ENCODE results near the gene MEGF6.

The MEGF6 gene

GRCh38 chr1:3642919-3643675 is 31.8 kb upstream of the MEGF6 start:
- no peak for DNase-seq

DNA sequence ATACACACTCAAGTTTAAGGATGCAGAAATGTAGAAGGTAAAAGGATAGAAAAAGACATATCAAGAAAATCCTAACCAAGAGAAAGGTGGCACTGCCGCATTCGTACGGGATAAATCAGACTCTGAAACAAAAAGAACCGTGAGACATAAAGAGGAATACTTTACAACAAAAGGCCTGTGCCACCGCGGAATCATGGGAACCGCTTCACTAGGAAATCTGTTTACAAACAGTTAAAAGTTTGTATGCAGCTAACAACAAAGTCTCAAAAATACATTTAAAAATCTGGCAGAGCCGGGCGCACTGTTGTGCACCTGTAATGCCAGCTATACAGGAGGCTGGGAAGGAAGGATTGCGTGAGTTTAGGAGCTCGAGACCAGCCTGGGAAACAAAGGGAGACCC is 30.5 kb upstream of the MEGF6 start:
- no peak for DNase-seq

- no peak for DNase-seq
Observed at GRCh38 chr1:3641046-3641760, 29.9 kb upstream of the MEGF6 start.

- no peak for DNase-seq
Observed at GRCh38 chr1:3640121-3640837, 29.0 kb upstream of the MEGF6 start.

DNA sequence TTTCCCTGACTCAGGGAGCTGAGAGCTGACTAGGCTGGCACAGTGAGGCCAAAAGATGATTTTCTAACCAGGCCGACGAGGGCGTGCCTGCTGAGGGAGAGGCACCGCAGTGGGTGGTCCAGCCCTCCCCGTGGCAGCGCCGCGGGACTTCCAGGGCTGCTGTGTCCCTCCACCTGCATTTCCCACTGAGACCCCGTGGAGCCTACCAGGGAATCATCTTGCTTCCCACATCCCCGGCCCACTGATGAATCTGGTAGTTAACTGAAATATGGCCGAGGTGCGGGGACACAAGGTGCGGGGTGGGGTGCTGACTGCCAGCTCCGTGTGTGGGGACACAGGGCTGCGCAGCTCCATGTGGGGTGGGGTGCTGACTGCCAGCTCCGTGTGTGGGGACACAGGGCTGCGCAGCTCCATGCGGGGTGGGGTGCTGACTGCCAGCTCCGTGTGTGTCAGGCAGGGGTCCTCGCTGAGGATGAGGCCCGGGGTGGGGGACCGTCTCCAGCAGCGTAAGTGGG is 28.1 kb upstream of the MEGF6 start:
- DNase-seq, result no peak

DNA sequence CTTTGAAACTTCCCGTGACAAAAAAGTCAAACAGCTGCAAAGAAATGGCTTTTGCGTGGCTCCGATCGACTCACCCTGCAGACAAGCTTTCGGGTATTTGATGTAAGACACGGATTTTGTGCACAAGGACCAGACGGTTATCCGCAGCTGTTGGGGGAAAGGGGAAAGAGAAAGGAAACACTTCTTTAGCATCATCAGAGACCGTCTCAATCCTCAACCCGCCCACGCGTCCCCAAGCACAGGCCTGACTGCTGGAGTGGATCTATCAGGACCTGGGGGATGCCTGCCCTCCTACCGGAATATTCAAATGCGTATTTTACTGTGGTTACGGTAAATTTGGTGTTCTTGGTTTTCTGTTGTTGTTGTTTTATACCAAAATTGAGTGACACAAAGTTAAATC is 27.4 kb upstream of the MEGF6 start:
- DNase-seq, result no peak

DNA sequence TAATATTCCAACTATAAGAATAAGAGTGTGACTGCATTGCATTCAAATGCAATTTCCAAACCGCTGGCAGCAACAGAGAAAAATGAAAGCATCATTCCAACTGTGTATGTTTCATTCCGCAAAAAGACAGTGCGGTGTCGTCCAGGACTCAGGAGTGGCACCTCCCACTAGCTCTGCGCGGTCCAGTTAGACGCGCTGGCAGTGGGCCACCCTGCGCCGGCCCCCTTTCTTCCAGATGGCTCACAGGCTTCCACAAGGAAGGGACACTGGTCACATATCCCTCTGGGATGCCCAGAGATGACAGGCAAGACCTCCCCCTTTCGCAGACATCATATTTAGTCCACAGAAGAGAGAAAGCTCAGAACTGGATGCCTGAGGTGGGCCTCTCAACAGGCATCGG is 26.7 kb upstream of the MEGF6 start:
- no peak for DNase-seq

GRCh38 chr1:3636531-3636930 is 25.2 kb upstream of the MEGF6 start:
- no peak for DNase-seq

GRCh38 chr1:3636080-3636479 is 24.8 kb upstream of the MEGF6 start:
- no peak for DNase-seq

GRCh38 chr1:3634059-3634800 is 22.9 kb upstream of the MEGF6 start:
- no peak for DNase-seq

DNA sequence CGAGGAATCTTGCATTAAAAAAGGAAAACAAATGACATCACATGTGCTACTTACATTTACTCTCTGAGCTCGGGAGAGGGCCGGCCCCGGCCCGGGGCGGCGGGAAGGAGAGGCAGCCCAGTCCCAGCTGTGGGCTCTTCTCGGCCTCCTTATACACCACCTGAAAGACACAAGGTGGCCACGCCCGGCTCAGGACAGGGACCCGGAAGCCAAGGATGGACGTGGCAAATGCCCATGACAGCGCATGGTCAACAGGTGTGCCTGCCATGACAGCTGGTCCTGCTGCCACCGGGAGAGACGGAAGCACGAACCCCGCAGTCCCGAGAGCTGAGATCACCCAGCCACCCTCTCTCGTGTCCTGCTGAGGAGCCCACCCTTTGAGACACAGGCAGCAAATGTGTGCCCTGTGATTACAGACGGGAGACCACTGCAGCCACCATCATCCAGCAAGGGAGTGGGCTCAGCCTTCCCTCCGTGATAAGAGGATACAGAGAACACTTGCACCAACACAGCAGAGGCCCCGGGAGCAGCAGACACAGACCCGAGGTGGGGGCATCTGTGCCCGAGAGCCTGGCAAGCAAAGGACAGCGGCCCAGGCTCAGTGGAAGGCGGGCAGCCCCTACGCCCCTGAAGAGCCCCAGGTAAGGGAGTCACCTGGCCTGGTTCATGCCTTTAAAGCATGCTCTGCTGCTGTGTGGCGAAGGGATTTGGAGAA is 22.2 kb upstream of the MEGF6 start:
- DNase-seq, result no peak

DNA sequence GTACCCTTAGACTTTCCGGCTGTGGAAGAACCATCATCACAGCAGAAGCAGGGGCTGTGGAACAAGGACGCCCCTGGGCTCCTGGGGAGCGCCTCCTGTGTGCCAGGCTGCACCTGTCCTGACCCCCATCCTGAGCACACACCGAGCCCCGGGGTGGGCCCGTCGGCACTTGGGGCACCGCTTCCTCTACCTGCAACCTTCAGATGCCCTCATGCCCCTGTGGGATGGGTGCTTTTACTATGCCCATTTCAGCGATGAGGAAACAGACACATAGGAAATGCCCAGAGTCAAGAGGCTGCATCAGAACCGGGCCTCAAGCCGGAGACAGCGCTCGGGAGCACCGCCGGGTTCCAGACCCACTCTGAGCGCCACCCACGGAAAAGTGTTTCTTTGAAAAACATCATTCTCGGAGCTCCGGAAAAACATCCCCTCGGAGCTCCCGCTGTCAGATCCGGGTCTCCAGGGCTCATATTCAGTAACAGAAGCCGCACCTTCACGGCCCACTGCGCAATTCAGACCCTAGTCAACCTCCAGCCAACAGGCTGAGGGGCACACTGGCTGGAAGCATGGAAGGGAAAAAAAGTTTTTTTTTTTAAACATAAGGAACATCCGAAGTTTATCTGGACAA is 21.5 kb upstream of the MEGF6 start:
- DNase-seq, result no peak

GRCh38 chr1:3632298-3632697 is 21.0 kb upstream of the MEGF6 start:
- DNase-seq, result no peak

GRCh38 chr1:3631320-3632260 is 20.3 kb upstream of the MEGF6 start:
- no peak for DNase-seq

DNA sequence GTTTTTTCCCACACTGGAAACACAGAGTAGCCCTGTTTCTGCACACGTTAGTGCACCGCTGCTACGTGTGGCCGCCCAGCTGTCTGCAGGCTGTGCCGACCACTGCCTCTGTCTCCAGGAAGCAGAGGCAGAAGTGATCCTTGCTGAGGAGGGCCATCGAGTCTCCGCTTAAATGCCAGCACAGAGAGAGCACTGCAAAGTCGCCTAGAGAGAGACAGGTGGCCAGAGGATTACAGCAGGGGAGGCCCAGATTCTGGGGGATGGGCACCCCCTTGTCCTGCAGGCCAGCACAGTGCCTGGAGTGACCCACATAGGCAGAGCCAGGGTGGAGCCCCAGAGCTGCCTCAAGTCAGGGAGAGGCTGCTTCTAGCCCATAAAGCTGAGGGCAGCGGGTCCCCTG is 19.6 kb upstream of the MEGF6 start:
- DNase-seq, result no peak

DNA sequence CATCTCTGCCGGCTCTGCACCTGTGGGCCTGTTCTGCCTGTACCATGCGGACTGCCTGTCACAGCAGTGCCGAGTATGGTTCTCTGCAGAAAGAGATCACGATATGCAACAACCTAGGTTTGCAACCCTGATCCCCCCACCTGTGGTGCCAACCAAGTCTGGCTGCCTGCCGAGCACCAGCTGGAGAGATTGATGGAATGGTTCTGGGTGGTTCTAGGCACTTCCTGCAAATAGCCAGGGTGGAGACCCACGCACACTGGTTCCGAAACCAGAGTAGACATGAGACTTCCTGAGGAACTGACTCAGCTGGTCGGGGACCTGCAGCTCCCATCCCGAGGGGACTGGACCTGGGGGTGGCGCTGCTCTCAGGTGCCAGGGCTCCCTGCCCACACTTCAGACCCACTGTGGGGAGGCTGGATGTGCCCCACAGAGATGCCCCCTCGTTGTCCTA is 18.9 kb upstream of the MEGF6 start:
- no peak for DNase-seq

- DNase-seq, result no peak
Observed at GRCh38 chr1:3629561-3630160, 18.4 kb upstream of the MEGF6 start.

- no peak for DNase-seq
Observed at GRCh38 chr1:3628445-3628844, 17.1 kb upstream of the MEGF6 start.

DNA sequence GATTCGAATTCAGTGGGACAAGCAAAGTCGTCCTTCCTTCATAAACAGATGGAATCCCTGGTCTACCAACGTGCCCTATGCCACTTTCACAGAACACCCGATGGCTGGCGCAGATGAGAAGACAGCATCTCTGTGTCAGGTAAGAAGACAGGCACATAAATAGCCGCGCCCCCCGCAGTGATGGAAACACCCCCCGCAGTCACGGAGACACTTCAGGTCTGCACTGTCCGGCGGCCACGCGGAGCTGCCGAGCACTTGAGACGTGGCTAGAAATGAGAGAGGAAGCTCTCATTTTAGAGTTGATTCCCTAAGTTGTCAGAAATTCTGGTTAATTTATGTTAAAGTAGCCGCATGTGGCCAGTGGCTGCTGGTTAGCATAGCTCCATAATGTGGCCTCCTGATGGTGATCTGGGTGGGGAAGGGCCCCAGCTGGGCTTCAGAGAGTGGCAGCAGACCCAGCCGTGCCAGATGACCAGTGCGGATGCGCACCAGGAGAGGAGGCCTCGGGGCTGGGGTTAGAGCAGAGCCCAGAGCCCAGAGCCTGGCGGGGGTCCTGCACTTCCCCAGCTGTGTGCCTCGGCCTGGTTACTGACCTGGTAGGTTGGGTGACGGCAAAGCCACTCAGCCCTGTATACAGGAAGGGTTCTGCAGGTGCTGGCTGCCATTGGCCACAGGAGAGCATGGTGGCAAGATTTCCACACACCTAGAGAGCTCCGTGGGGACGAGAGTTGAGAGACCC is 16.4 kb upstream of the MEGF6 start:
- DNase-seq, result no peak
